K562 (cell line): ENCODE data around the gene AMIGO1. TPM values are rescaled to one million over a fixed set of nuclear protein-coding genes. Genes with fewer than 3 reads are reported as not detected.
"Not testable (repeated sequence)": the region's sequence is repeated elsewhere in the genome, so short reads cannot be mapped to it uniquely, and the experiment has no call there.

Experiments
- ATAC-seq: fragments of 200-7000 bp; cut with Tn5 transposase; 3 replicates; pipeline ENCODE4 v1.9.1; 2020; ENCODE audit warnings: moderate library complexity
- BruUV-seq: library from RNA; stranded (reverse); fragments of 400-500 nt; replicated peaks from 2 replicates; lab custom pipeline; 2021; lab: Mats Ljungman, UMichigan
- CTCF ChIA-PET: fragments of 300-600 bp; formaldehyde crosslinking; extraction: SDS; loops from one replicate; lab custom pipeline; 2021; ENCODE audit warnings: low intra/inter-chr PET ratio; lab: Yijun Ruan, JAX
- POLR2A ChIA-PET: fragments of 300-600, 350-650 bp; sonication (Branson Sonifier 250); formaldehyde crosslinking; extraction: SDS; loops from one replicate; lab custom pipeline; 2021; ENCODE audit warnings: antibody characterized with exemption, inconsistent platforms; lab: Yijun Ruan, JAX
- DNase-seq, 4 experiments: peaks; one replicate each; pipeline versions ENCODE4 v3.0.0 to v3.0.0-alpha.2; 2011 to 2018; ENCODE audit warnings: low spot score in 3 of 4, mixed read lengths in 3 of 4; ENCODE audit errors: extremely low read depth in 1 of 4
- FAIRE-seq: peaks from 2 replicates; lab custom pipeline; 2011; peaks lifted over from hg19 to GRCh38; lab: Jason Lieb, UNC
- H2AFZ ChIP-seq: 2 replicates; pipeline ENCODE4 v1.6.0; 2011; ENCODE audit warnings: low read depth, low read length, control low read depth, inconsistent platforms
- H3K27ac ChIP-seq: fragments of 200-600 bp; 3 replicates; pipeline ENCODE4 v1.8.0; 2011; ENCODE audit warnings: low read depth, mild to moderate bottlenecking, control low read depth, inconsistent platforms, low read length, moderate library complexity, mixed read lengths; ENCODE audit errors: extremely low read depth
- H3K27me3 ChIP-seq, 2 experiments: fragments of 300-600 bp in 1 of 2; 2 replicates in 1 of 2; 3 replicates in 1 of 2; pipeline versions ENCODE4 v1.6.0 to v1.8.0; 2011; ENCODE audit warnings: inconsistent platforms in 2 of 2, low read length in 2 of 2, mild to moderate bottlenecking in 1 of 2, mixed read lengths in 1 of 2, moderate library complexity in 1 of 2; ENCODE audit not compliant: control insufficient read depth in 2 of 2, insufficient read depth in 2 of 2
- H3K36me3 ChIP-seq: fragments of 300-600 bp; 3 replicates; pipeline ENCODE4 v1.8.0; 2011; ENCODE audit warnings: mild to moderate bottlenecking, low read length, inconsistent platforms; ENCODE audit not compliant: control insufficient read depth, insufficient read depth
- H3K4me1 ChIP-seq, 2 experiments: fragments of 200-600 bp in 1 of 2; replicated peaks in 1 of 2; 2 replicates in 1 of 2; 3 replicates in 1 of 2; pipeline versions ENCODE4 v1.5.1 to v1.8.0; 2011; ENCODE audit warnings: inconsistent platforms in 2 of 2, low read length in 2 of 2, mild to moderate bottlenecking in 1 of 2, mixed read lengths in 1 of 2, moderate library complexity in 1 of 2; ENCODE audit not compliant: control insufficient read depth in 2 of 2, insufficient read depth in 2 of 2
- H3K4me2 ChIP-seq: 2 replicates; pipeline ENCODE4 v1.6.1; 2011; ENCODE audit warnings: low read length, control low read depth, inconsistent platforms, mixed read lengths; ENCODE audit not compliant: insufficient read depth
- H3K4me3 ChIP-seq: fragments of 200-600 bp; sonication (generic), shearing (Covaris generic); 2 replicates; pipeline ENCODE4 v1.5.1; 2016; ENCODE audit warnings: control low read depth, inconsistent platforms
- H3K79me2 ChIP-seq: fragments of 200-600 bp; 3 replicates; pipeline ENCODE4 v1.8.0; 2011; ENCODE audit warnings: low read length, inconsistent platforms; ENCODE audit not compliant: control insufficient read depth, insufficient read depth
- H3K9ac ChIP-seq, 2 experiments: 2 replicates each; pipeline versions ENCODE4 v1.6.0 to v1.6.1; 2011; ENCODE audit warnings: low read depth in 2 of 2, low read length in 2 of 2, control low read depth in 1 of 2, inconsistent platforms in 1 of 2, mild to moderate bottlenecking in 1 of 2, mixed read lengths in 1 of 2; ENCODE audit not compliant: insufficient read depth in 1 of 2
- H3K9me1 ChIP-seq: one replicate; pipeline ENCODE4 v1.6.0; 2011; ENCODE audit warnings: inconsistent platforms, mild to moderate bottlenecking, low read length, moderate library complexity; ENCODE audit not compliant: control insufficient read depth, insufficient read depth
- H3K9me3 ChIP-seq: replicated peaks from 2 replicates; pipeline ENCODE4 v1.5.1; 2011; ENCODE audit warnings: low read depth, low read length, inconsistent platforms; ENCODE audit not compliant: control insufficient read depth, insufficient read depth
- H4K20me1 ChIP-seq: replicated peaks from 2 replicates; pipeline ENCODE4 v1.6.1; 2011; ENCODE audit warnings: low read length, inconsistent platforms, mixed read lengths; ENCODE audit not compliant: control insufficient read depth, insufficient read depth
- ELF2 ChIP-seq: fragments of 250-450 bp; sonication (Bioruptor Pico); IDR thresholded peaks from 2 replicates; pipeline ENCODE4 v1.5.0; 2021; ENCODE audit warnings: mild to moderate bottlenecking
- RUNX1 ChIP-seq: sonication (generic); IDR thresholded peaks from 2 replicates; pipeline ENCODE4 v1.6.1; 2016; ENCODE audit warnings: antibody characterized with exemption, low read depth
- YBX1 ChIP-seq: fragments of 450-650 bp; IDR thresholded peaks from 2 replicates; pipeline ENCODE4 v1.7.1; 2016; ENCODE audit warnings: mild to moderate bottlenecking
- WGBS: fragments of 100-300 bp; shearing (Covaris generic); methylation state at CpG from one replicate; pipeline ENCODE4 v1.1.6; 2016; ENCODE audit warnings: low coverage, mixed read lengths; ENCODE audit not compliant: insufficient coverage; ENCODE audit errors: missing lambda C conversion rate; 5-methylcytosine and 5-hydroxymethylcytosine counted together
- in situ Hi-C: fragments of 300-500 bp; cut with MboI; formaldehyde crosslinking; loops from 4 replicates; pipeline ENCODE4 v1.15.0; 2018; ENCODE audit warnings: inconsistent platforms, mixed read lengths
- intact Hi-C: fragments of 100-400 bp; cut with micrococcal nuclease; formaldehyde crosslinking; loops from 2 replicates; pipeline ENCODE4 v1.14.2; 2022
- polyA plus RNA-seq, 8 experiments: library from polyadenylated mRNA; depleted of rRNA in 4 of 8; stranded (reverse) in 5 of 8; unstranded in 3 of 8; fragments of >200 nt; fragmentation: Nextera tagmentation in 2 of 8; fragmentation: Illumina TruSeq in 1 of 8; extraction: Ambion mirVana in 2 of 8; extraction: Trizol in 1 of 8; gene quantifications; 2 replicates each; pipeline versions ENCODE4 v1.2.1 to v1.2.3, GENCODE V29; 2011 to 2014; ENCODE audit warnings: inconsistent platforms in 1 of 8, missing spikeins in 1 of 8
- total RNA-seq, 7 experiments: library from RNA; depleted of rRNA in 6 of 7; stranded (reverse); fragments of >200 nt in 6 of 7; fragmentation: Illumina TruSeq in 2 of 7; extraction: Trizol in 2 of 7; gene quantifications; 2 replicates each; pipeline versions ENCODE4 v1.2.1 to v1.2.3, GENCODE V29; 2011 to 2021; ENCODE audit warnings: low replicate concordance in 1 of 7
- TF ChIP-seq, protein P1 (sequence below), 2 experiments: fragments of 200-800 bp in 1 of 2; sonication (Bioruptor generic) in 1 of 2; sonication (generic) in 1 of 2; formaldehyde crosslinking in 1 of 2; IDR thresholded peaks in 1 of 2; conservative IDR thresholded peaks in 1 of 2; 2 replicates each; pipeline versions ENCODE4 v1.5.0 to v1.6.1; 2016 to 2020; ENCODE audit warnings: missing compliant biosample characterization in 1 of 2, missing genetic modification characterization in 1 of 2, missing genetic modification reagents in 1 of 2

AMIGO1 gene
- total and polyA plus RNA-seq, 9 of the 15 experiments (the other 6 are each of a cell fraction or from before 2014, with no cell fraction given): 0.24 to 1.0 (median 0.54) TPM

DNA sequence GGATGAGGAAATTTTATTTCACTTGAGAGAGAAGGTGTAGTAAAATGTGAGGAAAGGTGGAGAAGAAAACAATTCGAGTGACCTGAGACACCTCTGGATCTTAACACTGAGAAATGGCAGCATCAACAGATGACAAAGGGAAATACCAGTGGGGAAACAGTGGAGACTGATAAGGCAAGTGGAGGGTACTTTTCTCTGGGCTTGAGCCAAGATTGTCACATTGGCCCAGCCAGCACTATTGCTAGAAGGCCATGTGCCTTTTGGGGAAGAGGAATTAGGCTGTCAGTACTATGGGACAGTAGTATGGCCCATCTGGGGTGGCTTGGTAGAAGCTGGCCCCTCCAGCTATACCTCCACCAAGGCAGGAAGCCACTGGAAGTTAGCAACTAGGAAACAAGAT is 34.8 kb downstream of the AMIGO1 start (continued):
- TF ChIP-seq, protein P1, sequence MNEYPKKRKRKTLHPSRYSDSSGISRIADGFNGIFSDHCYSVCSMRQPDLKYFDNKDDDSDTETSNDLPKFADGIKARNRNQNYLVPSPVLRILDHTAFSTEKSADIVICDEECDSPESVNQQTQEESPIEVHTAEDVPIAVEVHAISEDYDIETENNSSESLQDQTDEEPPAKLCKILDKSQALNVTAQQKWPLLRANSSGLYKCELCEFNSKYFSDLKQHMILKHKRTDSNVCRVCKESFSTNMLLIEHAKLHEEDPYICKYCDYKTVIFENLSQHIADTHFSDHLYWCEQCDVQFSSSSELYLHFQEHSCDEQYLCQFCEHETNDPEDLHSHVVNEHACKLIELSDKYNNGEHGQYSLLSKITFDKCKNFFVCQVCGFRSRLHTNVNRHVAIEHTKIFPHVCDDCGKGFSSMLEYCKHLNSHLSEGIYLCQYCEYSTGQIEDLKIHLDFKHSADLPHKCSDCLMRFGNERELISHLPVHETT (CRISPR knock-in tag; conservative IDR thresholded peaks at IDR 0.05 in 1 of 2, IDR thresholded peaks at IDR 0.05 in 1 of 2): no peak
- no peak for TF ChIP-seq ELF2 (CRISPR knock-in tag)
- no peak for TF ChIP-seq YBX1
- TF ChIP-seq RUNX1: no peak
- TF ChIP-seq, all 486 proteins: peak for 7

DNA sequence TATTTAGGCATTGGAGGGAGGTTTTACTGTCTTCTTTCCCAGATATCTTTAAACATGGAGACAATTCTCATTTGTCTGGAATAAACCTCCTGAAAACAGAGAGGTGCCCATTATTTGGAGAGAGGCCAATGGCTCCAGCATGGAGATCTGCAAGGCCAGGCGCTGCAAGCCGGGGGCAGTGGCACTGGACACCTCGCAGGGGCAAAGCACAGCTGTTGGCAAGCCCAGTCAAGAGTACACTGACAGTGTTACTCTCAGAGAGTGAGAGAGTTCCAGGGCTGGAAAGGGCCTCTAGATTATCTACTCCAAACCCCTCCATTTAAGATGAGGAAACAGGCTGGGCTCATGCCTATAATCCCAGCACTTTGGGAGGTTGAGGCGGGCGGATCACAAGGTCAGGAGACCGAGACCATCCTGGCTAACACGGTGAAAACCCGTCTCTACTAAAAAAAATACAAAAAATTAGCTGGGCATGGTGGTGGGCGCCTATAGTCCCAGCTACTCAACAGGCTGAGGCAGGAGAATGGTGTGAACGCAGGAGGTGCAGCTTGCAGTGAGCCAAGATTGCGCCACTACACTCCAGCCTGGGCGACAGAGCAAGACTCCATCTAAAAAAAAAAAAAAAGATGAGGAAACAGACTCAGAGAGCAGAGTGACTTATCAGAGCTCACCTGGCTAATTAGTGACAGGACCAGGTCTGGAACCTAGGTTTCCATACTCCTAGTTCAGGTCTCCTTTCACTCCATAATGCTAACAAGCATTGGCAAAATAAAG is 36.1 kb downstream of the AMIGO1 start:
- ATAC-seq, H3K4me3 ChIP-seq, intact Hi-C loops, H4K20me1 ChIP-seq, DNase-seq, H3K79me2 ChIP-seq, BruUV-seq, in situ Hi-C loops, FAIRE-seq, H3K4me2 ChIP-seq, H3K36me3 ChIP-seq, H3K9me1 ChIP-seq, H3K9me3 ChIP-seq, H3K27ac ChIP-seq, H3K9ac ChIP-seq, H2AFZ ChIP-seq: not testable (repeated sequence)
- Histone ChIP-seq H3K27me3 (peaks cover 53 to 86% of the 10 kb centered on the region in 2 experiments), H3K4me1 (peaks cover 6 to 11% of the 10 kb centered on the region in 2 experiments; a peak in 4 of 5 replicates)
- 5% methylated on average over 12 of the region's 12 CpGs for WGBS
- ChIA-PET POLR2A (interaction anchor here (0.6 kb wide), 1 partner anchor 94 kb away, joined by 3 read pairs; no protein-coding TSS in a partner anchor), CTCF (interaction anchor here (0.5 kb wide), 1 partner anchor 95 kb away, joined by 3 read pairs; no protein-coding TSS in a partner anchor)
